Endothelial cell of umbilical vein (primary cell): ENCODE results near the gene VAV3. TPM values are rescaled to one million over a fixed set of nuclear protein-coding genes. Genes with fewer than 3 reads are reported as not detected.

Experiments used
- BruUV-seq: library from RNA; stranded (reverse); fragments of 400-500 nt; replicated peaks from 2 replicates; lab custom pipeline; 2021; lab: Mats Ljungman, UMichigan
- CTCF ChIA-PET: fragments of 300-600, 350-600 bp; sonication (Branson Sonifier 250); formaldehyde crosslinking; loops from one replicate; lab custom pipeline; 2021; ENCODE audit warnings: antibody characterized with exemption, inconsistent platforms; lab: Charles Lee
- POLR2A ChIA-PET: fragments of 300-600, 350-600 bp; sonication (Branson Sonifier 250); formaldehyde crosslinking; loops from one replicate; lab custom pipeline; 2021; ENCODE audit warnings: antibody characterized with exemption, inconsistent platforms; lab: Charles Lee
- DNase-seq: peaks from one replicate; pipeline ENCODE4 v3.0.0-alpha.2; 2011; ENCODE audit warnings: low read depth, low spot score
- FAIRE-seq: peaks from 2 replicates; lab custom pipeline; 2011; peaks lifted over from hg19 to GRCh38; lab: Jason Lieb, UNC
- H2AFZ ChIP-seq: 2 replicates; pipeline ENCODE4 v1.6.0; 2012; ENCODE audit warnings: low read depth, low read length, control low read depth, inconsistent platforms
- H3K27ac ChIP-seq: 2 replicates; pipeline ENCODE4 v1.5.1; 2011; ENCODE audit warnings: low read depth, mild to moderate bottlenecking, control low read depth, low read length, moderate library complexity; ENCODE audit not compliant: insufficient read depth
- H3K27me3 ChIP-seq, 2 experiments: 2 replicates each; pipeline versions ENCODE4 v1.6.0 to v1.6.1; 2011; ENCODE audit warnings: low read length in 2 of 2, mixed read lengths in 1 of 2; ENCODE audit not compliant: control insufficient read depth in 2 of 2, insufficient read depth in 2 of 2
- H3K36me3 ChIP-seq, 2 experiments: 2 replicates in 1 of 2; 3 replicates in 1 of 2; pipeline ENCODE4 v1.5.1; 2011; ENCODE audit warnings: low read length in 2 of 2, mild to moderate bottlenecking in 1 of 2, moderate library complexity in 1 of 2; ENCODE audit not compliant: control insufficient read depth in 2 of 2, insufficient read depth in 2 of 2; ENCODE audit errors: extremely low read depth in 1 of 2
- H3K4me1 ChIP-seq: 3 replicates; pipeline ENCODE4 v1.5.1; 2011; ENCODE audit warnings: mild to moderate bottlenecking, low read length; ENCODE audit not compliant: control insufficient read depth, insufficient read depth; ENCODE audit errors: extremely low read depth
- H3K4me2 ChIP-seq: 2 replicates; pipeline ENCODE4 v1.6.1; 2011; ENCODE audit warnings: low read length, control low read depth, mixed read lengths; ENCODE audit not compliant: insufficient read depth
- H3K4me3 ChIP-seq, 3 experiments: fragments of 200-600 bp in 1 of 3; sonication (generic), shearing (Covaris generic) in 1 of 3; replicated peaks in 1 of 3; 2 replicates each; pipeline ENCODE4 v1.5.1; 2011 to 2016; ENCODE audit warnings: control low read depth in 3 of 3, low read length in 3 of 3, mild to moderate bottlenecking in 2 of 3, inconsistent platforms in 1 of 3, low read depth in 1 of 3, moderate library complexity in 1 of 3; ENCODE audit not compliant: insufficient read depth in 1 of 3
- H3K79me2 ChIP-seq: 2 replicates; pipeline ENCODE4 v1.6.0; 2012; ENCODE audit warnings: low read length, inconsistent platforms; ENCODE audit not compliant: control insufficient read depth, insufficient read depth
- H3K9ac ChIP-seq: replicated peaks from 2 replicates; pipeline ENCODE3; 2011; ENCODE audit warnings: low read length, control low read depth; ENCODE audit not compliant: insufficient read depth; ENCODE audit errors: extremely low read depth
- H3K9me1 ChIP-seq: replicated peaks from 3 replicates; pipeline ENCODE4 v1.6.0; 2011; ENCODE audit warnings: mild to moderate bottlenecking, low read length; ENCODE audit not compliant: control insufficient read depth, insufficient read depth; ENCODE audit errors: extremely low read depth
- H3K9me3 ChIP-seq: replicated peaks from 2 replicates; pipeline ENCODE4 v1.5.1; 2012; ENCODE audit warnings: low read length, inconsistent platforms; ENCODE audit not compliant: control insufficient read depth, insufficient read depth
- H4K20me1 ChIP-seq: replicated peaks from 2 replicates; pipeline ENCODE3; 2011; ENCODE audit warnings: mild to moderate bottlenecking, low read length; ENCODE audit not compliant: control insufficient read depth, insufficient read depth; ENCODE audit errors: extremely low read depth
- CTCF ChIP-seq, 2 donors: IDR thresholded peaks; 1 replicate in 1 of 2; 2 replicates in 1 of 2; pipeline ENCODE4 v1.5.1; 2011; ENCODE audit warnings: low read length in 2 of 2, mild to moderate bottlenecking in 2 of 2, moderate library complexity in 2 of 2, control low read depth in 1 of 2, inconsistent platforms in 1 of 2, low read depth in 1 of 2; ENCODE audit not compliant: insufficient read depth in 1 of 2; ENCODE audit errors: extremely low read depth in 1 of 2
- FOS ChIP-seq: IDR thresholded peaks from 2 replicates; pipeline ENCODE4 v1.6.1; 2011; ENCODE audit warnings: mild to moderate bottlenecking, low read length, moderate library complexity, borderline replicate concordance; ENCODE audit not compliant: insufficient read depth
- GATA2 ChIP-seq: IDR thresholded peaks from 2 replicates; pipeline ENCODE4 v1.7.0; 2011; ENCODE audit warnings: low read depth, mild to moderate bottlenecking, moderate library complexity, mixed read lengths, low read length; ENCODE audit not compliant: insufficient read length, insufficient read depth
- JUN ChIP-seq: IDR thresholded peaks from 2 replicates; pipeline ENCODE4 v1.6.1; 2011; ENCODE audit warnings: borderline replicate concordance, low read depth; ENCODE audit not compliant: insufficient read length, insufficient read depth
- MYC ChIP-seq: IDR thresholded peaks from one replicate; pipeline ENCODE4 v1.6.1; 2011; ENCODE audit warnings: mild to moderate bottlenecking, low read depth, low read length
- POLR2AphosphoS5 ChIP-seq: IDR thresholded peaks from 2 replicates; pipeline ENCODE4 v1.6.1; 2012; ENCODE audit warnings: low read depth, mild to moderate bottlenecking, control low read depth, low read length, moderate library complexity; ENCODE audit not compliant: insufficient read depth
- dilution Hi-C: fragments of 300-500 bp; cut with MboI; formaldehyde crosslinking; loops from one replicate; pipeline ENCODE4 v1.15.0; 2019; ENCODE audit warnings: low sequenced_read_pairs; ENCODE audit not compliant: extremely low pct_ligation_motif_present
- intact Hi-C: fragments of 100-400 bp; cut with micrococcal nuclease; formaldehyde crosslinking; loops from one replicate; pipeline ENCODE4 v1.10.0; 2022
- polyA plus RNA-seq, 4 experiments: library from polyadenylated mRNA; depleted of rRNA in 3 of 4; stranded (reverse) in 3 of 4; unstranded in 1 of 4; fragments of >200 nt; gene quantifications; 2 replicates each; pipeline versions ENCODE4 v1.2.1 to v1.2.3, GENCODE V29; 2011 to 2012; ENCODE audit warnings: missing spikeins in 1 of 4
- total RNA-seq: library from RNA; stranded (reverse); gene quantifications from 2 replicates; pipeline ENCODE4 v1.2.3, GENCODE V29; 2021

The VAV3 gene
- total and polyA plus RNA-seq, 2 donors (not counting 3 experiments of a cell fraction or from before 2014, with no cell fraction given), result 0.18 to 1.5 TPM

GRCh38 chr1:107588321-107588720, 376.7 kb downstream of the VAV3 start:
- no peak overlapping the region for H3K9ac ChIP-seq
- BruUV-seq, result no TSS peak
- H2AFZ ChIP-seq, result no peak overlapping the region
- H3K27me3 ChIP-seq, result no peaks in the 10 kb centered on the region
- H3K79me2 ChIP-seq, result no peaks in the 10 kb centered on the region
- CTCF ChIA-PET, result no interaction called here
- no peaks in the 10 kb centered on the region for H3K36me3 ChIP-seq
- H3K4me1 ChIP-seq, result no peaks in the 10 kb centered on the region
- TF ChIP-seq POLR2AphosphoS5 (no peak), MYC (no peak), GATA2 (no peak)
- H3K27ac ChIP-seq, result no peak overlapping the region
- dilution Hi-C loops, result no loop called here
- H3K4me3 ChIP-seq, result no peak overlapping the region
- H3K9me1 ChIP-seq, result no peaks in the 10 kb centered on the region
- POLR2A ChIA-PET, result no interaction called here
- no peak for DNase-seq
- intact Hi-C loops, result no loop called here
- H3K9me3 ChIP-seq, result no peaks in the 10 kb centered on the region
- no peak for FAIRE-seq
- no peak overlapping the region for H3K4me2 ChIP-seq
- H4K20me1 ChIP-seq, result no peaks in the 10 kb centered on the region

- intact Hi-C loops, result no loop called here
These were observed 389.8 kb downstream of the VAV3 start for GRCh38 chr1:107575226-107575625.

More at GRCh38 chr1:107575226-107575625, 389.8 kb downstream of the VAV3 start:
- no TSS peak for BruUV-seq
- H3K9me1 ChIP-seq, result no peaks in the 10 kb centered on the region
- H3K9ac ChIP-seq, result no peak overlapping the region
- TF ChIP-seq CTCF (IDR thresholded peaks at IDR 0.05; ENCODE audit: extremely low read depth in 1 of 2, insufficient read depth in 1 of 2, low read depth in 1 of 2, low read length in 2 of 2) (no peak), FOS (no peak), GATA2 (no peak), JUN (no peak)
- H3K79me2 ChIP-seq, result no peaks in the 10 kb centered on the region
- no peak overlapping the region for H3K4me3 ChIP-seq
- H2AFZ ChIP-seq, result no peak overlapping the region
- dilution Hi-C loops, result no loop called here
- H3K36me3 ChIP-seq, result no peaks in the 10 kb centered on the region
- ChIA-PET CTCF (no interaction called here), POLR2A (no interaction called here)
- H4K20me1 ChIP-seq, result no peaks in the 10 kb centered on the region
- FAIRE-seq (no peak), DNase-seq (no peak)
- H3K27ac ChIP-seq, result no peak overlapping the region
- no peaks in the 10 kb centered on the region for H3K27me3 ChIP-seq
- H3K4me2 ChIP-seq, result no peak overlapping the region
- no peaks in the 10 kb centered on the region for H3K4me1 ChIP-seq
- no peaks in the 10 kb centered on the region for H3K9me3 ChIP-seq
